WTC11 (cell line): ENCODE data around the gene MLYCD.

ENCODE experiments used
- CTCF ChIP-seq: fragments of 200-600 bp; IDR thresholded peaks from 2 replicates; pipeline ENCODE4 v1.8.0; 2022; ENCODE audit warnings: antibody characterized with exemption
- E2F4 ChIP-seq: sonication (generic); formaldehyde crosslinking; IDR thresholded peaks from 2 replicates; pipeline ENCODE4 v1.8.1; 2022; ENCODE audit warnings: low read depth, mild to moderate bottlenecking, moderate library complexity, missing genetic modification reagents, borderline replicate concordance
- JUN ChIP-seq: sonication (generic); formaldehyde crosslinking; IDR thresholded peaks from 2 replicates; pipeline ENCODE4 v1.8.0; 2023; ENCODE audit warnings: mild to moderate bottlenecking, missing genetic modification reagents
- MAX ChIP-seq: sonication (generic); formaldehyde crosslinking; IDR thresholded peaks from 2 replicates; pipeline ENCODE4 v1.8.0; 2022; ENCODE audit warnings: mild to moderate bottlenecking, missing genetic modification reagents
- NR3C1 ChIP-seq: sonication (generic); formaldehyde crosslinking; conservative IDR thresholded peaks from 2 replicates; pipeline ENCODE4 v1.8.1; 2023; ENCODE audit warnings: low read depth, mild to moderate bottlenecking, missing genetic modification reagents
- TF ChIP-seq, protein P1 (sequence below): sonication (generic); formaldehyde crosslinking; IDR thresholded peaks from 2 replicates; pipeline ENCODE4 v1.8.0; 2022; ENCODE audit warnings: mild to moderate bottlenecking, missing genetic modification reagents

GRCh38 chr16:83967091-83967490 lies 68.2 kb downstream of the MLYCD start:
- no peak for TF ChIP-seq MAX (CRISPR knock-in tag)
- TF ChIP-seq, protein P1, sequence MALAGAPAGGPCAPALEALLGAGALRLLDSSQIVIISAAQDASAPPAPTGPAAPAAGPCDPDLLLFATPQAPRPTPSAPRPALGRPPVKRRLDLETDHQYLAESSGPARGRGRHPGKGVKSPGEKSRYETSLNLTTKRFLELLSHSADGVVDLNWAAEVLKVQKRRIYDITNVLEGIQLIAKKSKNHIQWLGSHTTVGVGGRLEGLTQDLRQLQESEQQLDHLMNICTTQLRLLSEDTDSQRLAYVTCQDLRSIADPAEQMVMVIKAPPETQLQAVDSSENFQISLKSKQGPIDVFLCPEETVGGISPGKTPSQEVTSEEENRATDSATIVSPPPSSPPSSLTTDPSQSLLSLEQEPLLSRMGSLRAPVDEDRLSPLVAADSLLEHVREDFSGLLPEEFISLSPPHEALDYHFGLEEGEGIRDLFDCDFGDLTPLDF (CRISPR knock-in tag) = no peak
- no peak for TF ChIP-seq CTCF
- no peak for TF ChIP-seq E2F4
- TF ChIP-seq JUN = no peak
- TF ChIP-seq NR3C1 (CRISPR knock-in tag) = no peak
